ENCODE data around the gene FHIT. TPM values are rescaled to one million over a fixed set of nuclear protein-coding genes. Genes with fewer than 3 reads are reported as not detected.

Gene FHIT
- total RNA-seq, 2 donors from 2014 or later = 6.8 to 12.3 TPM

DNA sequence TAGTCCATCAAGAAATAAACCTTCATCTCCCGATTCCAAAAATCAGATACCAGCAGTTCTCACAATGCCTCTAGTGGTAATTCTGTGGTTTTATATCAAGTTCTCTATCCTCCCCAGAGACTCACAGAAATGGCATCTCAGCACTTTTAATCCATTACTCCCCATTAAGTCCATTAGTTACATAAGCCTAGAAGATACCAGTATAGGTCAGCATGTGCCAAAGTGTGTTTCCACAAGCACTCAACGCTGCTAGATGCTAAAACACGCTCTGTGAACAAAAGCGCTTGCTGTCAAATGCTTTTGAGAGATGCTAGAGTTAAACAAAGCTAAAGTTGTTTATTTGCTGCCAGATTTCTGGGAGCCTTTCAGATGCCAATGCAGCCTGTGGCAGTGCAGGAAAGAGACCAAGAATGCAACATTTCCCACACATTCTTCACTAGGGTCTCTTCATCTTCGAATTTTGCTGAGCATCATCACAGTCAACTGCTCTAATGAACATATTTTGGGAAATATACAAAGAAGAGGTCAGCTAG, 1282.7 kb downstream of the FHIT start:
- Histone ChIP-seq H3K9me3 (ENCODE audit: control insufficient read depth, low read length) (no peaks in the 10 kb centered on the region), H3K27ac (ENCODE audit: low read depth, low read length) (no peak overlapping the region), H3K9ac (ENCODE audit: extremely low read depth, low read length, poor library complexity, severe bottlenecking) (no peak overlapping the region), H3K4me3 (ENCODE audit: low read length) (no peak overlapping the region), H3K4me1 (ENCODE audit: control insufficient read depth, insufficient read depth, low read length) (no peaks in the 10 kb centered on the region), H3K27me3 (ENCODE audit: control insufficient read depth, insufficient read depth, low read length, poor library complexity, severe bottlenecking) (no peaks in the 10 kb centered on the region), H3K36me3 (ENCODE audit: control insufficient read depth, insufficient read depth, low read length) (no peaks in the 10 kb centered on the region)
- 89 to 96% methylated on average over 4 to 5 of the region's 5 CpGs for WGBS, 2 experiments (ENCODE audit: insufficient coverage in 1 of 2, insufficient read length in 1 of 2)
- H3K27ac Mint-ChIP-seq = no peak overlapping the region
- H3K4me1 Mint-ChIP-seq = no peaks in the 10 kb centered on the region
- H3K4me3 Mint-ChIP-seq = no peak overlapping the region
- H3K9me3 Mint-ChIP-seq = no peaks in the 10 kb centered on the region
- no peaks in the 10 kb centered on the region for H3K27me3 Mint-ChIP-seq (ENCODE audit: insufficient read depth)
- H3K36me3 Mint-ChIP-seq (ENCODE audit: low read depth) = no peaks in the 10 kb centered on the region
- TF ChIP-seq, protein P1, sequence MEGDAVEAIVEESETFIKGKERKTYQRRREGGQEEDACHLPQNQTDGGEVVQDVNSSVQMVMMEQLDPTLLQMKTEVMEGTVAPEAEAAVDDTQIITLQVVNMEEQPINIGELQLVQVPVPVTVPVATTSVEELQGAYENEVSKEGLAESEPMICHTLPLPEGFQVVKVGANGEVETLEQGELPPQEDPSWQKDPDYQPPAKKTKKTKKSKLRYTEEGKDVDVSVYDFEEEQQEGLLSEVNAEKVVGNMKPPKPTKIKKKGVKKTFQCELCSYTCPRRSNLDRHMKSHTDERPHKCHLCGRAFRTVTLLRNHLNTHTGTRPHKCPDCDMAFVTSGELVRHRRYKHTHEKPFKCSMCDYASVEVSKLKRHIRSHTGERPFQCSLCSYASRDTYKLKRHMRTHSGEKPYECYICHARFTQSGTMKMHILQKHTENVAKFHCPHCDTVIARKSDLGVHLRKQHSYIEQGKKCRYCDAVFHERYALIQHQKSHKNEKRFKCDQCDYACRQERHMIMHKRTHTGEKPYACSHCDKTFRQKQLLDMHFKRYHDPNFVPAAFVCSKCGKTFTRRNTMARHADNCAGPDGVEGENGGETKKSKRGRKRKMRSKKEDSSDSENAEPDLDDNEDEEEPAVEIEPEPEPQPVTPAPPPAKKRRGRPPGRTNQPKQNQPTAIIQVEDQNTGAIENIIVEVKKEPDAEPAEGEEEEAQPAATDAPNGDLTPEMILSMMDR (conservative IDR thresholded peaks at IDR 0.05) = peak; percentile 59
- no peak for DNase-seq

DNA sequence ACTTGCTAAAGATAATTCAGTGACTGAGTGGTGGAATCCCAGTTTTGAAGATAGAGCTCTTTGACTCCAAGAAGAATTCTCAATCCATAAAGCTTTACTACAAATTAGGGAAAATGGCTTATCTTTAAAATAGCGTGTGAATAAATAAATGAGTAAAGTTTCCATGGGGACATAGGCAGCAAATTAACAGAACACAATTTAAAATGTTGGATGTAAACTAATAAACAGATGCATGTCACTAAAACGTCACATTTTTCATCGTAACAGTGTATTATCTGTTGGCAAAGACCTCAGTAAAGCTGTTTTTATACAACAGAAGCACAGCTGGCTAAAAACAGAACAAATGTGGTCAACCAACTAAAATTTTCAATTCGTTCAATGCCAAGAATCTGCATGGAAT, 1287.6 kb downstream of the FHIT start:
- 98 to 100% methylated on average over 3 to 4 of the region's 4 CpGs for WGBS, 2 experiments (ENCODE audit: insufficient coverage in 1 of 2, insufficient read length in 1 of 2)
- Histone ChIP-seq H3K9ac (ENCODE audit: extremely low read depth, low read length, poor library complexity, severe bottlenecking) (no peak overlapping the region), H3K27me3 (ENCODE audit: control insufficient read depth, insufficient read depth, low read length, poor library complexity, severe bottlenecking) (no peaks in the 10 kb centered on the region), H3K27ac (ENCODE audit: low read depth, low read length) (no peak overlapping the region), H3K4me1 (ENCODE audit: control insufficient read depth, insufficient read depth, low read length) (no peaks in the 10 kb centered on the region), H3K36me3 (ENCODE audit: control insufficient read depth, insufficient read depth, low read length) (no peaks in the 10 kb centered on the region), H3K4me3 (ENCODE audit: low read length) (no peak overlapping the region), H3K9me3 (ENCODE audit: control insufficient read depth, low read length) (no peaks in the 10 kb centered on the region)
- TF ChIP-seq, protein P1 (conservative IDR thresholded peaks at IDR 0.05) = no peak
- Mint-ChIP-seq H3K27me3 (ENCODE audit: insufficient read depth) (no peaks in the 10 kb centered on the region), H3K36me3 (ENCODE audit: low read depth) (no peaks in the 10 kb centered on the region), H3K9me3 (no peaks in the 10 kb centered on the region), H3K4me1 (peaks cover 2% of the 10 kb centered on the region), H3K4me3 (no peak overlapping the region), H3K27ac (no peak overlapping the region)
- no peak for DNase-seq

DNA sequence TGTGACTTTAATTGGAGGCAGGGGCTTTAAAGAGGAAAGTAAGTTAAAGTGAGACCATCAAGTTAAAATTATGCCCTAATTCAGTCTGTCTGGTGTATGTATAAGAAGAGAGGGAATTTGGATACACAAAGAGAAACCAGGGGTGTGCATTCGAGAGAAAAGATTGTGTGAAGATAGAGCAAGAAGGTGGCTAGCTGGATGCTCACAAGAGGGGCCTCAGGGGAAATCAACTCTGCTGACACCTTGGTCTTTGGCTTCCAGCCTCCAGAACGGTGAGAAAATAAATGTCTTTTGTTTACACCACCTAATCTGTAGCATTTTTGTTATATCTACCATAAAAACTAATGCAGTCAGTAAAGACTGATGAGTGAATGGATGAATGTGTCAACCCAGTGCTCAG, 1294.1 kb downstream of the FHIT start:
- WGBS, 2 experiments (ENCODE audit: insufficient coverage in 1 of 2, insufficient read length in 1 of 2) = 80 to 97% methylated on average over 2 of the region's 2 CpGs
- H3K27ac ChIP-seq (ENCODE audit: low read depth, low read length) = no peak overlapping the region
- TF ChIP-seq, protein P1 (conservative IDR thresholded peaks at IDR 0.05) = no peak
- H3K4me3 Mint-ChIP-seq = no peak overlapping the region
- H3K4me1 ChIP-seq (ENCODE audit: control insufficient read depth, insufficient read depth, low read length) = no peaks in the 10 kb centered on the region
- H3K36me3 Mint-ChIP-seq (ENCODE audit: low read depth) = no peaks in the 10 kb centered on the region
- no peak for DNase-seq
- H3K9ac ChIP-seq (ENCODE audit: extremely low read depth, low read length, poor library complexity, severe bottlenecking) = no peak overlapping the region
- H3K9me3 Mint-ChIP-seq = peaks cover 4% of the 10 kb centered on the region
- H3K27me3 Mint-ChIP-seq (ENCODE audit: insufficient read depth) = no peaks in the 10 kb centered on the region
- no peaks in the 10 kb centered on the region for H3K27me3 ChIP-seq (ENCODE audit: control insufficient read depth, insufficient read depth, low read length, poor library complexity, severe bottlenecking)
- no peak overlapping the region for H3K27ac Mint-ChIP-seq
- peaks cover 3% of the 10 kb centered on the region for H3K4me1 Mint-ChIP-seq
- no peak overlapping the region for H3K4me3 ChIP-seq (ENCODE audit: low read length)
- H3K9me3 ChIP-seq (ENCODE audit: control insufficient read depth, low read length) = peaks cover 6% of the 10 kb centered on the region
- H3K36me3 ChIP-seq (ENCODE audit: control insufficient read depth, insufficient read depth, low read length) = no peaks in the 10 kb centered on the region
